CD4-positive, CD25-positive, alpha-beta regulatory T cell (primary cell): Measurements from ENCODE around the gene IQCH. TPM values are rescaled to one million over a fixed set of nuclear protein-coding genes. Genes with fewer than 3 reads are reported as not detected.

Experiments used
- ATAC-seq, 2 donors: fragments of 150-1000 bp; cut with Tn5 transposase; one replicate each; pipeline ENCODE4 v1.10.0; 2021; ENCODE audit warnings: low read depth in 2 of 2, moderate number of reproducible peaks in 2 of 2, moderate library complexity in 1 of 2
- DNase-seq, 3 donors: peaks; one replicate each; pipeline versions ENCODE4 v3.0.0 to v3.0.0-alpha.2; 2012 to 2022; ENCODE audit warnings: mixed read lengths in 1 of 3
- H3K27ac ChIP-seq: one replicate; pipeline ENCODE4 v1.7.0; 2013; ENCODE audit warnings: mild to moderate bottlenecking, low read length; ENCODE audit not compliant: insufficient read depth, poor library complexity, severe bottlenecking
- H3K27me3 ChIP-seq: one replicate; pipeline ENCODE4 v1.7.0; 2013; ENCODE audit warnings: low read length; ENCODE audit not compliant: control insufficient read depth, insufficient read depth
- H3K36me3 ChIP-seq: one replicate; pipeline ENCODE4 v1.7.0; 2013; ENCODE audit warnings: mild to moderate bottlenecking, low read length, moderate library complexity; ENCODE audit not compliant: control insufficient read depth, insufficient read depth
- H3K4me1 ChIP-seq: 2 replicates; pipeline ENCODE4 v1.7.0; 2013; ENCODE audit warnings: mild to moderate bottlenecking, low read length; ENCODE audit not compliant: insufficient read depth, control insufficient read depth, poor library complexity, severe bottlenecking
- H3K4me3 ChIP-seq: one replicate; pipeline ENCODE4 v1.7.0; 2013; ENCODE audit warnings: low read depth, mild to moderate bottlenecking, low read length, moderate library complexity
- H3K9me3 ChIP-seq, 2 experiments: 1 replicate in 1 of 2; 2 replicates in 1 of 2; pipeline ENCODE4 v1.7.0; 2013; ENCODE audit warnings: low read length in 2 of 2, mild to moderate bottlenecking in 1 of 2, moderate library complexity in 1 of 2; ENCODE audit not compliant: control insufficient read depth in 2 of 2
- H3K27ac Mint-ChIP-seq, 3 donors: one replicate each; pipeline ENCODE4 v1.8.0; 2020 to 2022; ENCODE audit warnings: mild to moderate bottlenecking in 3 of 3, mixed read lengths in 3 of 3, moderate library complexity in 2 of 3
- H3K27me3 Mint-ChIP-seq: one replicate; pipeline ENCODE4 v1.8.0; 2022; ENCODE audit warnings: mild to moderate bottlenecking, mixed read lengths
- H3K36me3 Mint-ChIP-seq: one replicate; pipeline ENCODE4 v1.8.0; 2020; ENCODE audit warnings: mixed read lengths
- H3K4me1 Mint-ChIP-seq, 4 donors: one replicate each; pipeline ENCODE4 v1.8.0; 2020 to 2022; ENCODE audit warnings: mixed read lengths in 4 of 4, mild to moderate bottlenecking in 1 of 4
- H3K4me3 Mint-ChIP-seq, 4 donors: one replicate each; pipeline ENCODE4 v1.8.0; 2020 to 2022; ENCODE audit warnings: mild to moderate bottlenecking in 4 of 4, mixed read lengths in 4 of 4, moderate library complexity in 3 of 4
- H3K9me3 Mint-ChIP-seq, 7 donors: one replicate each; pipeline ENCODE4 v1.8.0; 2020 to 2022; ENCODE audit warnings: mixed read lengths in 7 of 7, mild to moderate bottlenecking in 3 of 7, moderate library complexity in 2 of 7
- polyA plus RNA-seq, 4 donors: library from polyadenylated mRNA; unstranded; fragments of 300-500 nt; fragmentation: Illumina TruSeq; gene quantifications; one replicate each; pipeline ENCODE4 v1.2.3, GENCODE V29; 2021
- total RNA-seq: library from RNA; stranded (reverse); gene quantifications from one replicate; pipeline ENCODE4 v1.2.3, GENCODE V29; 2022

IQCH gene
- total and polyA plus RNA-seq, 5 donors from 2014 or later: 0.32 to 0.54 (median 0.38) TPM; not detected in 2

- H3K4me1 Mint-ChIP-seq: no peaks in the 10 kb centered on the region
- H3K4me1 ChIP-seq: no peaks in the 10 kb centered on the region
- DNase-seq: no peak
- no peak overlapping the region for H3K4me3 ChIP-seq
- no peaks in the 10 kb centered on the region for H3K36me3 ChIP-seq
- H3K36me3 Mint-ChIP-seq: no peaks in the 10 kb centered on the region
- no peak for ATAC-seq
- no peak overlapping the region for H3K27ac Mint-ChIP-seq
- H3K27me3 Mint-ChIP-seq: peaks cover 18% of the 10 kb centered on the region
- H3K27me3 ChIP-seq: no peaks in the 10 kb centered on the region
- peaks cover 2 to 3% of the 10 kb centered on the region in 2 experiments for H3K9me3 ChIP-seq
- no peak overlapping the region for H3K4me3 Mint-ChIP-seq
- no peak overlapping the region for H3K27ac ChIP-seq
- peaks cover 0 to 14% (median 0%) of the 10 kb centered on the region in 7 donors for H3K9me3 Mint-ChIP-seq
Measured at GRCh38 chr15:67341539-67341938, 87.0 kb downstream of the IQCH start.

DNA sequence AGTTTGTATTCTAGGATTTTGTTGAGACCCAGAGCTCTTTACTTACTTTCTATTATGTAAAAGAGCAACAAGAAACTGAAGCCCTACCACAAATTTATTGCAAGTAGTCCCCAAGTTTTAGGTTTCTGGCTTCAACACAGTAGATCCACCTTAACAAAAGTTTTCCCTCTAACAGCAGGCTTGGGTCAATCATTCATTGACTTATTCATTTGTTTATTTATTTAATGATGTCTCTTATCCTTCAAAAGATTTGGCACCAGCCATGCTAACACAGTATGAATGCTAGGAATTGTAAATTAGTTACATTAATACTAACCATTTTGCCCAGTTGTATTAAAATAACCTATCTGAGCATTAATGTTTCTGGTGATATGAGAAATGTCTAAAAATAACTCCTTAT is 88.6 kb downstream of the IQCH start:
- Mint-ChIP-seq H3K27me3 (peaks cover 15% of the 10 kb centered on the region), H3K4me3 (no peak overlapping the region), H3K27ac (no peak overlapping the region), H3K36me3 (no peaks in the 10 kb centered on the region), H3K9me3 (peaks cover 0 to 20% (median 4%) of the 10 kb centered on the region in 7 donors), H3K4me1 (no peaks in the 10 kb centered on the region)
- Histone ChIP-seq H3K27ac (no peak overlapping the region), H3K27me3 (peaks cover 2% of the 10 kb centered on the region), H3K36me3 (no peaks in the 10 kb centered on the region), H3K9me3 (peaks cover 8 to 12% of the 10 kb centered on the region in 2 experiments), H3K4me1 (no peaks in the 10 kb centered on the region), H3K4me3 (no peak overlapping the region)
- no peak for DNase-seq
- no peak for ATAC-seq

GRCh38 chr15:67349634-67350033 is 95.0 kb downstream of the IQCH start:
- Mint-ChIP-seq H3K9me3 (peaks cover 0 to 27% (median 12%) of the 10 kb centered on the region in 7 donors), H3K27ac (no peak overlapping the region), H3K4me1 (no peaks in the 10 kb centered on the region), H3K4me3 (no peak overlapping the region), H3K27me3 (peaks cover 10% of the 10 kb centered on the region), H3K36me3 (no peaks in the 10 kb centered on the region)
- H3K27ac ChIP-seq: no peak overlapping the region
- H3K9me3 ChIP-seq: peaks cover 8 to 11% of the 10 kb centered on the region in 2 experiments
- H3K4me3 ChIP-seq: no peak overlapping the region
- peaks cover 2% of the 10 kb centered on the region for H3K27me3 ChIP-seq
- DNase-seq (no peak), ATAC-seq (no peak)
- H3K36me3 ChIP-seq: no peaks in the 10 kb centered on the region
- no peaks in the 10 kb centered on the region for H3K4me1 ChIP-seq

- no peak overlapping the region for H3K27ac Mint-ChIP-seq
- no peak overlapping the region for H3K4me3 Mint-ChIP-seq
- H3K4me1 Mint-ChIP-seq: no peaks in the 10 kb centered on the region
- no peak for ATAC-seq
- H3K9me3 ChIP-seq: peaks cover 8 to 10% of the 10 kb centered on the region in 2 experiments
- H3K4me1 ChIP-seq: no peaks in the 10 kb centered on the region
- no peaks in the 10 kb centered on the region for H3K36me3 ChIP-seq
- DNase-seq: no peak
- H3K9me3 Mint-ChIP-seq: peaks cover 0 to 25% (median 12%) of the 10 kb centered on the region in 7 donors
- no peak overlapping the region for H3K4me3 ChIP-seq
- peaks cover 10% of the 10 kb centered on the region for H3K27me3 Mint-ChIP-seq
- H3K27me3 ChIP-seq: peaks cover 2% of the 10 kb centered on the region
- H3K27ac ChIP-seq: no peak overlapping the region
- no peaks in the 10 kb centered on the region for H3K36me3 Mint-ChIP-seq
Measured at GRCh38 chr15:67350042-67350441, 95.5 kb downstream of the IQCH start.

DNA sequence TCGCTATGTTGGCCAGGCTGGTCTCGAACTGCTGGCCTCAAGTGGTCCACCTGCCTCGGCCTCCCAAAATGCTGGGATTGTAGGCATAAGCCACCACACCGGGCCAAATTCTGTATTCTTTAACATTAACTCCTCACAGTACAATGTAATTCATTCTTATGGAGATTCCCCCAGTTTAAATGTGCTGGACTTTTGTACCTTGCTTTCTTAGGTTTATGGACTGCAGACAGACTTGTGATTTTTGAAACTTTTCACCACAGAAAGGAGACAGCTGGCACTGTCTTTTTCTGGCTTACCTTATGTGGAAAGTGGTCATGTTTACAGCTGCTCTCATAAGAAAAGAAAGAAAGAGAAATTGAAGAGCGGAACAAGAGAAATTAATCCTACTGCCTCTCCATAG is 103.8 kb downstream of the IQCH start:
- Histone ChIP-seq H3K27ac (no peak overlapping the region), H3K27me3 (no peaks in the 10 kb centered on the region), H3K4me1 (no peaks in the 10 kb centered on the region), H3K4me3 (no peak overlapping the region), H3K9me3 (no peaks in the 10 kb centered on the region), H3K36me3 (no peaks in the 10 kb centered on the region)
- Mint-ChIP-seq H3K36me3 (no peaks in the 10 kb centered on the region), H3K4me3 (no peak overlapping the region), H3K4me1 (no peaks in the 10 kb centered on the region), H3K27me3 (peaks cover 12% of the 10 kb centered on the region), H3K9me3 (peaks cover 0 to 2% (median 0%) of the 10 kb centered on the region in 7 donors), H3K27ac (no peak overlapping the region)
- ATAC-seq (no peak), DNase-seq (no peak)

DNA sequence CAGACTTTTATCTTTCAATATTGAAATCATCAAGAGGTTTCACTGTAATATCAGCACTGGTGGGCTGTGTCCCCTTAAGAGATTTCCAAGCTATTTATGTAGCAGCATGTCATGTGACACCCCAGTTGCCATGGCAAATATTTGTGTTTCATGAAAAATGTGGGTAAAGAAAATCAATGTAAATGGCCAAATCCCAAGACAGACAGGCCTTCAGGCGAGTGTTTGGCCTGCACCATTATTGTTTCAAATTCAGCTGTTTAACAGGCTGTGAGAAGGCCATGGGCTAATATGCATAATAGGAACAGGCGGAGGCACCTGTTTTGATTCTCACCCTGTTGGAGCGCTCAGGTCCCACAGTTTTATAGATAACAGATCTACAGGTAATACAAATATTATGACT is 104.2 kb downstream of the IQCH start:
- Histone ChIP-seq H3K9me3 (no peaks in the 10 kb centered on the region), H3K27ac (no peak overlapping the region), H3K4me3 (no peak overlapping the region), H3K36me3 (no peaks in the 10 kb centered on the region), H3K4me1 (no peaks in the 10 kb centered on the region), H3K27me3 (no peaks in the 10 kb centered on the region)
- Mint-ChIP-seq H3K9me3 (peaks cover 0 to 2% (median 0%) of the 10 kb centered on the region in 7 donors), H3K4me1 (no peaks in the 10 kb centered on the region), H3K27me3 (peaks cover 12% of the 10 kb centered on the region), H3K4me3 (no peak overlapping the region), H3K36me3 (no peaks in the 10 kb centered on the region), H3K27ac (no peak overlapping the region)
- no peak for ATAC-seq
- no peak for DNase-seq

DNA sequence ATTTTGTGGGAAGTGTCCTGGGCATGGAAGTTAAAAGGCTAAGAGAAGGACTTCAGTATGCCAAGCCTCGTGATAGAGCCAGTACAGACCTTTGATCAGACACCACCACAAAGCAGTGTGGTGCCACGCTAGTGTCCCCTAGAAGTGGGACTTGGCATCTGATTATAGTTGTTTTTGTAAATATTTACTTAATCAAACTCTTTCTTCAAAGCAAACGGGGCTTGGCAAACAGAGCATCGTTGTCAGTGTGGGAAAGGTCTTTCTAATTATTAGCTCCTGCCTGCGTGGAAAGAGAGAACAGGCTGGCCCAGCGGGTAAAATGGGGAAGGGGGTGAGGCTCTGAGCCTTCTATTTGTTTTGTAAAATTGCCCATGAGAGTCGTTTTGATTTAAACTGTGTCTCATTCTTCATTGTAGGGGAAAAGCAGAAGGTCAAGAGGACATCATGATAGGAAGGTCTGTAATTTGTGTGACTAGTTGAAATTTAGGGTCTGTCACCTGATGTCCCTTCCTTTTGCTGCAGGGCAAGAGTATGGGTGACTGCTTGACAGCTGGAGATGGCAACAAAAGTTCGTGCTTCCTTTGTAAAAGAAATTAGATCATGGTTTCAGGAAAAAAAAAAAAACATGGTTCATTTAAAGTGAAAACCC is 105.0 kb downstream of the IQCH start:
- ATAC-seq (no peak), DNase-seq (no peak)
- H3K9me3 Mint-ChIP-seq: no peaks in the 10 kb centered on the region
- no peak overlapping the region for H3K27ac Mint-ChIP-seq
- no peaks in the 10 kb centered on the region for H3K27me3 ChIP-seq
- H3K36me3 ChIP-seq: no peaks in the 10 kb centered on the region
- no peaks in the 10 kb centered on the region for H3K4me1 Mint-ChIP-seq
- no peaks in the 10 kb centered on the region for H3K4me1 ChIP-seq
- no peak overlapping the region for H3K4me3 Mint-ChIP-seq
- H3K9me3 ChIP-seq: no peaks in the 10 kb centered on the region
- H3K27ac ChIP-seq: no peak overlapping the region
- H3K4me3 ChIP-seq: no peak overlapping the region
- peaks cover 12% of the 10 kb centered on the region for H3K27me3 Mint-ChIP-seq
- no peaks in the 10 kb centered on the region for H3K36me3 Mint-ChIP-seq

- Histone ChIP-seq H3K4me1 (no peaks in the 10 kb centered on the region), H3K27me3 (no peaks in the 10 kb centered on the region), H3K36me3 (no peaks in the 10 kb centered on the region), H3K27ac (no peak overlapping the region), H3K4me3 (no peak overlapping the region), H3K9me3 (no peaks in the 10 kb centered on the region)
- Mint-ChIP-seq H3K27me3 (peaks cover 7% of the 10 kb centered on the region), H3K4me1 (no peaks in the 10 kb centered on the region), H3K9me3 (no peaks in the 10 kb centered on the region), H3K27ac (no peak overlapping the region), H3K4me3 (no peak overlapping the region), H3K36me3 (no peaks in the 10 kb centered on the region)
- DNase-seq: no peak
- no peak for ATAC-seq
Measured at GRCh38 chr15:67361100-67361499, 106.5 kb downstream of the IQCH start.
